Adipocyte (in vitro differentiated cells): Measurements from ENCODE around the gene LMAN1L.

Source experiments
- DNase-seq: peaks from one replicate; pipeline ENCODE4 v3.0.0-alpha.2; 2015; ENCODE audit warnings: low read depth
- H3K27me3 ChIP-seq: replicated peaks from 2 replicates; pipeline ENCODE4 v1.7.0; 2013; ENCODE audit warnings: mild to moderate bottlenecking, low read length, moderate library complexity; ENCODE audit not compliant: control insufficient read depth, insufficient read depth
- H3K36me3 ChIP-seq: 2 replicates; pipeline ENCODE4 v1.7.0; 2013; ENCODE audit warnings: low read length, mild to moderate bottlenecking, moderate library complexity; ENCODE audit not compliant: control insufficient read depth, insufficient read depth, severe bottlenecking
- H3K4me1 ChIP-seq: 2 replicates; pipeline ENCODE4 v1.7.0; 2013; ENCODE audit warnings: mild to moderate bottlenecking, low read length, moderate library complexity; ENCODE audit not compliant: control insufficient read depth, insufficient read depth
- H3K4me3 ChIP-seq: 2 replicates; pipeline ENCODE4 v1.7.0; 2013; ENCODE audit warnings: mild to moderate bottlenecking, low read length, moderate library complexity
- H3K9ac ChIP-seq: 2 replicates; pipeline ENCODE4 v1.7.0; 2013; ENCODE audit warnings: mild to moderate bottlenecking, low read length, moderate library complexity
- H3K9me3 ChIP-seq: 2 replicates; pipeline ENCODE4 v1.7.0; 2013; ENCODE audit warnings: mild to moderate bottlenecking, low read length, moderate library complexity; ENCODE audit not compliant: control insufficient read depth

Gene LMAN1L

GRCh38 chr15:74790080-74790916, 22.3 kb upstream of the LMAN1L start:
- peak overlapping the region; percentile 61 for H3K9ac ChIP-seq
- H3K36me3 ChIP-seq: no peaks in the 10 kb centered on the region
- peak; percentile 44 for DNase-seq
- no peak overlapping the region for H3K4me3 ChIP-seq
- no peaks in the 10 kb centered on the region for H3K27me3 ChIP-seq
- H3K4me1 ChIP-seq: peaks cover 26% of the 10 kb centered on the region
- H3K9me3 ChIP-seq: no peaks in the 10 kb centered on the region

GRCh38 chr15:74791007-74791406, 21.6 kb upstream of the LMAN1L start:
- Histone ChIP-seq H3K36me3 (no peaks in the 10 kb centered on the region), H3K4me1 (peaks cover 26% of the 10 kb centered on the region), H3K9me3 (no peaks in the 10 kb centered on the region), H3K4me3 (no peak overlapping the region), H3K9ac (peak overlapping the region; percentile 61), H3K27me3 (no peaks in the 10 kb centered on the region)
- DNase-seq: no peak

GRCh38 chr15:74791667-74792066, 21.0 kb upstream of the LMAN1L start:
- H3K4me1 ChIP-seq: peaks cover 31% of the 10 kb centered on the region
- peak overlapping the region; percentile 61 for H3K9ac ChIP-seq
- no peaks in the 10 kb centered on the region for H3K9me3 ChIP-seq
- no peaks in the 10 kb centered on the region for H3K27me3 ChIP-seq
- no peak overlapping the region for H3K4me3 ChIP-seq
- H3K36me3 ChIP-seq: no peaks in the 10 kb centered on the region
- no peak for DNase-seq

GRCh38 chr15:74792227-74793016, 20.2 kb upstream of the LMAN1L start:
- Histone ChIP-seq H3K9ac (no peak overlapping the region), H3K4me1 (peaks cover 24% of the 10 kb centered on the region), H3K27me3 (no peaks in the 10 kb centered on the region), H3K9me3 (no peaks in the 10 kb centered on the region), H3K4me3 (no peak overlapping the region), H3K36me3 (no peaks in the 10 kb centered on the region)
- DNase-seq: no peak

- H3K9me3 ChIP-seq: no peaks in the 10 kb centered on the region
- peaks cover 23% of the 10 kb centered on the region for H3K4me1 ChIP-seq
- H3K36me3 ChIP-seq: no peaks in the 10 kb centered on the region
- DNase-seq: no peak
- no peak overlapping the region for H3K4me3 ChIP-seq
- no peaks in the 10 kb centered on the region for H3K27me3 ChIP-seq
- H3K9ac ChIP-seq: peak overlapping the region; percentile 14
Measured at GRCh38 chr15:74793135-74794028, 19.3 kb upstream of the LMAN1L start.

- H3K4me3 ChIP-seq: no peak overlapping the region
- H3K36me3 ChIP-seq: peaks cover 7% of the 10 kb centered on the region
- H3K4me1 ChIP-seq: peaks cover 23% of the 10 kb centered on the region
- H3K9me3 ChIP-seq: no peaks in the 10 kb centered on the region
- H3K9ac ChIP-seq: no peak overlapping the region
- DNase-seq: no peak
- H3K27me3 ChIP-seq: no peaks in the 10 kb centered on the region
Measured at GRCh38 chr15:74794248-74794969, 18.2 kb upstream of the LMAN1L start.

- no peaks in the 10 kb centered on the region for H3K9me3 ChIP-seq
Measured at GRCh38 chr15:74794970-74795349, 17.7 kb upstream of the LMAN1L start.

GRCh38 chr15:74795966-74796625, 16.5 kb upstream of the LMAN1L start:
- no peak overlapping the region for H3K4me3 ChIP-seq
- no peak for DNase-seq
- H3K27me3 ChIP-seq: no peaks in the 10 kb centered on the region
- H3K4me1 ChIP-seq: peaks cover 14% of the 10 kb centered on the region
- peaks cover 22% of the 10 kb centered on the region for H3K36me3 ChIP-seq
- H3K9ac ChIP-seq: no peak overlapping the region
- no peaks in the 10 kb centered on the region for H3K9me3 ChIP-seq

More at GRCh38 chr15:74794970-74795349, 17.7 kb upstream of the LMAN1L start:
- no peak for DNase-seq
- no peak overlapping the region for H3K4me3 ChIP-seq
- peaks cover 23% of the 10 kb centered on the region for H3K4me1 ChIP-seq
- no peak overlapping the region for H3K9ac ChIP-seq
- H3K27me3 ChIP-seq: no peaks in the 10 kb centered on the region
- H3K36me3 ChIP-seq: peaks cover 13% of the 10 kb centered on the region

GRCh38 chr15:74798388-74799254, 14.0 kb upstream of the LMAN1L start:
- H3K4me3 ChIP-seq: no peak overlapping the region
- H3K27me3 ChIP-seq: no peaks in the 10 kb centered on the region
- no peaks in the 10 kb centered on the region for H3K9me3 ChIP-seq
- DNase-seq: no peak
- peaks cover 12% of the 10 kb centered on the region for H3K4me1 ChIP-seq
- peaks cover 47% of the 10 kb centered on the region for H3K36me3 ChIP-seq
- H3K9ac ChIP-seq: no peak overlapping the region
